NK-92 (cell line): ENCODE measurements around the gene OR2M3.
"Not testable (repeated sequence)": the region's sequence is repeated elsewhere in the genome, so short reads cannot be mapped to it uniquely, and the experiment has no call there.

ENCODE experiments used
- DNase-seq: peaks from one replicate; lab custom pipeline; 2025; ENCODE audit not compliant: unreplicated experiment; lab: John Stamatoyannopoulos, UW

The OR2M3 gene, protein sequence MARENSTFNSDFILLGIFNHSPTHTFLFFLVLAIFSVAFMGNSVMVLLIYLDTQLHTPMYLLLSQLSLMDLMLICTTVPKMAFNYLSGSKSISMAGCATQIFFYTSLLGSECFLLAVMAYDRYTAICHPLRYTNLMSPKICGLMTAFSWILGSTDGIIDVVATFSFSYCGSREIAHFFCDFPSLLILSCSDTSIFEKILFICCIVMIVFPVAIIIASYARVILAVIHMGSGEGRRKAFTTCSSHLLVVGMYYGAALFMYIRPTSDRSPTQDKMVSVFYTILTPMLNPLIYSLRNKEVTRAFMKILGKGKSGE

DNA sequence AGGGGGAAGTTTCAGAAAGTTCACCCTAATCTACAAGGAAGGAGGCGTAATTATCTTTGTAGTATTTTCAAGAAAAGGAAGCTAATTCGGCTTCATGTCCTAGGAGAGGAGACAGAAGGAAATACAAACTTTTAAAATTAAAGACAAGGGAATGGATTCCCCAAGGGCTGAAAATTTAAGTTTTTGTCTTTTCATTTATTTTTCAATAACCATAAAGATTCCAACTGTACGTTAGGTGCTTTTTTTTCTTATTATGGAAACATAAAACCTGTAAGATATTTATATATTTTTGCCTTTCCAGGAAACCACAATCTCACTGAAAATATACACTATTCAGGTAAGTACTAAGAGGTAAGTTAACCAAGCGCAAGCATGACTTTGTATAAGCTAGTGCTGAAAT, at the start of gene OR2M3:
OR2M3 (plus strand) TSS at position 301 of the 400 bp plus-strand sequence. CDS start 5,803 bp downstream, outside the sequence.
- DNase-seq: no peak

DNA sequence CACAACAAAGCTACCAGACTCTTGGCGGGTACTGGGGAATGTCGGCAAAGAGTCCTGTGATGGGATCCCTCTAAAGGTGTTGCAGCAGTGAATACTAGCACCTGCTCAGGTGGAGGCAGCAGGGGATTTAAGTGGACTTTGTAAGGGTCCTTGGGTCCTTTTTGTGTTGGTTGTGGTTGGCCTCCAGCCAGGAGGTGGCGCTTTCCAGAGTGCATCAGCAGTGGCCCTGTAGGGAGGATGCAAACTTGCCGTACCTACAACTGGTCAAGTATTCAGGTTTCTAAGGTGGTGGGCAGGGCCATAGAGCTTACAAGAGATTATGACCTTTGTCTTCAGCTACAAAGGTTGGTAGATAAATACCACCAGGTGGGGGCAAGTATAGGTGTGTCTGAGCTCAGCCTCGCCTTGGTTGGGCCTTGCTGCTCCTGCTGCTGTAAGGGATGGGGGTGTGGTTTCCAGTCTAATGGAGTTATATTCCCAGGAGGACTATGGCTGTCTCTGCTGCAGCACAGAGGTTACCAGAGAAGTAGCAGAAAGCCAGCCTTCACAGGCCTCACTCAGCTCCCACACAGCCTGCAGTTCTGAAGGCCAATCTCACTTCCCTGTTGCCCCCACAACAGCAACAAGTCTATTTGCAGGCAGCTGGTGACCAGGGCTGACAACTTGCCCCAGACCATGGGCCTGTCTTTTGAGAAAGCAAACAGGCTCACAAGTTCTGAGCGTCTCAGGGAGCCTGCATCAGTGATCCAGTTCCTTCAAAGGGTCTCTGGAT, 44.8 kb upstream of the OR2M3 start:
- no peak for DNase-seq

DNA sequence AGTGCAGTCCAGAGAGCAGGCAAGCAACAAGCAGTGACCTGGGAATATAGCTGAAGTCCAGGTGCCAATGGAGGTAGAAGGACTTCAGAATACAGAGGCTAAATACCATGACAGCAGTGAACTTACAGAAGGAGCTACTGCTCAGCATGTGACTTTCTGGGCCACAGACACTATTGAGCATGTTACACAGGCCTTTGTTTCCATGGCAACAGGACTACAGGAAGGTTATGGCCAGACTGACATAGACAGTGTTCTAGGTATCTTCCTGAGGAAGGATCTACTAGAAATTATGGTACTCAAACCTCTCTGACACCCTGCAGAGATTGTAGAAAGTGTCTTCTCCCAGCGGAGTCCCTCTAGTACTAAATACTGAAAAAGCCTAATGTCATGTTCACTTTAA, 41.1 kb upstream of the OR2M3 start:
- DNase-seq: no peak

DNA sequence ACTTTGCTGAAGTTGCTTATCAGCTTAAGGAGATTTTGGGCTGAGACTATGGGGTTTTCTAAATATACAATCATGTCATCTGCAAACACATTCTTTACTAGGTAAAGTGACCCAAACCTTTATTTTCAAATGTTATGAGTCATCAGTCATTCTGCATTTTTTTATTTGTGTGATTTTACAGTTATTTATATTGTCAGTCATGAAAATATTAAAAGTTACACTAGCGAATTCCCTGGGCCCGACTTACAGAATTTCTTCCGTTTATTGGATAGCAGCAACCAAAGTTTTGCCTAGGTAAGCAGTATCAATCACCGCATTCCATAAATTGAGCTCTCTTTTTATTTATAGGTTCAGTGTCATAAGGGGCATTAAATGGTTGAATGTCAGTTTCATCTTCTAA, 38.3 kb upstream of the OR2M3 start:
- no peak for DNase-seq

DNA sequence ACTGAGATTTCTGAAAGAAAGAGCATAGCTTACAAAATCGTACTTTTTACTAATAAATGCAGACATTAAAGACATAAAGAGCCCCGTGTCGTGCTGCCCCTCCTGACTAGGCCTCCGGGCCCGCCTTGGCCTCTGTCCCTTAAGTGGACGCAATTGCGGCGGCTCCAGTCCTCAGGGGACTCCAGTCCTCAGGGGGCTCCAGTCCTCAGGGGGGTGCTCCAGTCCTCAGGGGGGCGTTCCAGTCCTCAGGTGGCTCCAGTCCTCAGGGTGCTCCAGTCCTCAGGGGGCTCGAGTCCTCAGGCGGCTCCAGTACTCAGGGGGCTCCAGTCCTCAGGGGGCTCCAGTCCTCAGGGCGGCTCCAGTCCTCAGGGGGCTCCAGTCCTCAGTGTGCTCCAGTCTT, 33.0 kb upstream of the OR2M3 start:
- DNase-seq: no peak

DNA sequence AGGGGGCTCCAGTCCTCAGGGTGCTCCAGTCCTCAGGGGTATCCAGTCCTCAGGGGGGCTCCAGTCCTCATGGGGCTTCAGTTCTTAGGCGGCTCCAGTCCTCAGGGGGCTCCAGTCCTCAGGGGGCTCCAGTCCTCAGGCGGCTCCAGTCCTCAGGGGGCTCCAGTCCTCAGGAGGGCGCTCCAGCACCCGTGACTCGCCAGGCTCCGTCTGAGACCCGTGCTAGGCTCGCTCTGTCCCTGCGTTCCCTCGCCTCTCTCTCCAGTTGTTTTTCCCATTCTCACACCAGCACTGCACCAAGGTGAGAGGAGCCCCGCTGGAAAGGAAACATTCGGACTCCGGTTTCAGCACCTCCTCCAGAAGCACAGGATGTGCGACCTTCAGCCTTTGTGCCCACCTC, 31.9 kb upstream of the OR2M3 start:
- no peak for DNase-seq

DNA sequence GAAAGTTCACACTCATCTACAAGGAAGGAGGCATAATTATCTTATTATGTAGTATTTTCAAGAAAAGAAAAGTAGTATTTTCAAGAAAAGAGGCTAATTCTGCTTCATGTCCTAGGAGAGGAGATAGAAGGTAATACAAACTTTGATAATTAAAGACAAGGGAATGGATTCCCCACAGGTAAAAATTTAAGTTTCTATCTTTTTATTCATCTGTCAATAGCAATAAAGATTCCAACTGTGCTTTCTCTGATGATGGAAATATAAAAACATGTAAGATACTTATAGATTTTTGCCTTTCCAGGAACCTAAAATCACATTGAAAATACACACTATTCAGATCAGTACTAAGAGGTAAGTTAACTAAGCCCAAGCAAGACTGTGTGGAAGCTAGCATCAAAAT, 22.5 kb upstream of the OR2M3 start, which contains the start of gene OR2M2:
OR2M2 (plus strand) TSS at position 301 of the 400 bp plus-strand sequence. CDS start 5,165 bp downstream, outside the sequence.
- DNase-seq: no peak

DNA sequence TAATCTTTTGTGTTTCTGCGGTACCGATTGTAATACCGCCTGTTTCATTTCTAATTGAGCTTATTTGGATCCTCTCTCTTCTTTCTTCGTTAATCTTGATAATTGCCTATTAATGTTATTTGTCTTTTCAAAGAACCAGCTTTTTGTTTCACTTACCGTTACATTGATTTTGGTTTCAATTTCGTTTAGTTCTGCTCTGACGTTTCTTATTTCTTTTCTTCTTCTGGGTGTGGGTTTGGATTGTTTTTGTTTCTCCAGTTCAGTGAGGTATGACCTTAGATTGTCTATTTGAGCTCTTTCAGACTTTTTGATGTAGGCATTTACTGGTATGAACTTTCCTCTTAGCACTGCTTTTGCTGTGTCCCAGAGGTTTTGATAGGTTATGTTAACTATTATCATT, 13.1 kb upstream of the OR2M3 start:
- no peak for DNase-seq

DNA sequence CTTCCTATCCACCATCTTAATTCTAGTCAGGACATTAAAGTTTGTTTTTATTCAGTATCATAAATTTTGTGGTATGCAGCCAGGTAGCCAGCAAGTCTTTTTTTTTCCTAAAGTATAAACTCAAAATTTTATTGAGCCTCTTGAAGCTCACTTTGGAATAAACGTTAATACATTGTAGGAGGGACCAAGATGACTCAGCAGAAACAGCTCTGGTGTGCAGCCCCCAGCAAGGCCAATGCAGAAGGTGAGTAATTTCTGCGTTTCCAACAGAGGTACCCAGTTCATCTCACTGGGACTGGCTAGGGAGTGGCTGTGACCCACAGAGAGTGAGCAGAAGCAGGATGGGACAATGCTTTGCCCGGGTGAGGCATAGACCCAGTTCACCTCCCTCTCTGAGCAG, 9.7 kb upstream of the OR2M3 start:
- no peak for DNase-seq

DNA sequence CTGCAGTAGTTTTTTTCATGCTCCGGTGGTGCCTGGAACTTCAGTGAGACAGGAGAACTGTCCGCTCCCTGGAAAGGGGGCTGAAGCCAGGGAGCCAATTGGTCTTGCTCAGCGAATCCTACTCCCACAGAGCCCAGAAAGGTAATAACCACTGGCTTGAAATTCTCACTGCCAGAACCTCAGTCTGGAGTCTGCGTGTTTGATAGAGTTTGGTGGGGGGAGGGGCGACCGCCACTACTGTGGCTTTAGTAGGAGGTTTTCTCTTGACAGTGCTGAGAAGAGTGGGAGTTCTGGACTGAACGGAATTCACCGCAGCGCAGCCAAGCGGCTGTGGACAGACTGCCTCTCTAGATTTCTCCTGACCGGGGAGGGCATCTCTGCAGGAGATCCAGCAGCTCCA, 8.0 kb upstream of the OR2M3 start:
- DNase-seq: no peak

DNA sequence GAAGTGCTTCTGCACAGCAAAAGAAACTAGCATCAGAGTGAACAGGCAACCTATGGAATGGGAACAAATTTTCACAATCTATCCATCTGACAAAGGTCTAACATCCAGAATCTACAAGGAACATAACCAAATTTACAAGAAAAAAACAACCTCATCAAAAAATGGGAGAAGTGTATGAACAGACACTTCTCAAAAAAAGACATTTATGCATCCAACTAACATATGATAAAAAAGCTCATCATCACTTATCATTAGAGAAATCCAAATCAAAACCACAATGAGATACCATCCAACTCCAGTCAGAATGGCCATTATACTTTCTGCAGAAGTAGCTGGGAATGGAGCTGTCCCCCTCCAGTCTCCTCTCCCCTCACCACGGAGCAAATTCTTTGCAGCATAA, 2.9 kb upstream of the OR2M3 start:
- no peak for DNase-seq

DNA sequence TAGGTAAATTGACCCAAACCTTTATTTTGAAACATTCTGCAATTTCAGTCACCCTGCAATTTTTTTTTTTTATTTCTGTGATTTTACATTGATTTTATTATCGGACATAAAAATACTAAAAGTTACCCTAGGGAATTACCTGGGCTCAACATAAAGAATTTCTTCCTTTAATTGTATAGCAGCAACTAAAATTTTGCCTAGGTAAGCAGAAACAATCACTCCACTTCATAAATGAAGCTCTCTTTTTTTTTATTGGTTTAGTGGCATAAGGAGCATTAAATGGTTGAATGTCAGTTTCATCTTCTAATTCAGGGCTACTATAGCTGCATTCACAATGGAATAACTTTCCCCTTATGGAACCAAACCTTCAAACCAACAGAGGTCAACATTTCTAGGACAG, 18.8 kb downstream of the OR2M3 start:
- DNase-seq: no peak

DNA sequence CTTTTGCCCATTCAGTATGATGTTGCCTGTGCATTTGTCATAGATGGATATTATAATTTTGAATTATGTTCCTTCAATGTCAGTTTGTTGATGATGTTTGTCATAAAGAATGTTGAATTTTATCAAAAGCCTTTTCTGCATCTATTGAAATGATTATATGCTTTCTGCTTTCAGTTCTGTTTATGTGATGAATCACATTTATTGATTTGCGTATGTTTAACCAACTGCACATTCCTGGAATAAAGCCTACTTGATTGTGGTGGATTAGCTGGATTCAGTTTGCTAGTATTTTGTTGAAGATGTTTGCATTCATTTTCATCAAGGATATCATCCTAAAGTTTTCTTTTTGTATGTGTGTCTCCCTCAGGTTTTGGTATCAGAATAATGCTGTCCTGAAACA, 28.5 kb downstream of the OR2M3 start:
- DNase-seq: no peak

DNA sequence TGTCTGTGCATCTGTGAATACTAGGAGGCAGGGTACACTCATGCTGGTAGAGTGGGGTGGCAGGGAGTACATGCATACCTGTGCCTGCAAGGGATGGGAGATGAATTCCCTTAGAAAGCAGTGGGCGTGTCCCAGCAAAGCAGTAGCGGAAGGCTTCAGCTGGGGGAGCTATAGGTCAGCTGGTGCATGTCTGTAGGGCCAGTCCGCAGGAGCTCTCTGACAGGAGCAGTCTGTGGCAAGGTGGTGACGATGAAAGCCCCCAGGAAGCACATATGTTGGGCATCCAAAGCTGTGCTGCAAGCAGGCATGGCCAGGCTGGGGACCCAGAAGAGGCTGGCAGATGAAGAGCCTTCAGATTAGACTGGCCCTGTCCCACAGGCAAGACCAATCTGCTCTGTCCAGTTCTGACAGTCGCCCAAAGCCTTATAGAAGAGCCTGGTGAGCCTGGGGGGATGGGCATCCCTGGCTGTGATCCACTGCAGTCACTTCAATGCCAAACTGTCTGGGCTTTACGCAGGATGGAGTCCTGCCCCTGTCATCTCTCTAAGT, 32.4 kb downstream of the OR2M3 start:
- no peak for DNase-seq

DNA sequence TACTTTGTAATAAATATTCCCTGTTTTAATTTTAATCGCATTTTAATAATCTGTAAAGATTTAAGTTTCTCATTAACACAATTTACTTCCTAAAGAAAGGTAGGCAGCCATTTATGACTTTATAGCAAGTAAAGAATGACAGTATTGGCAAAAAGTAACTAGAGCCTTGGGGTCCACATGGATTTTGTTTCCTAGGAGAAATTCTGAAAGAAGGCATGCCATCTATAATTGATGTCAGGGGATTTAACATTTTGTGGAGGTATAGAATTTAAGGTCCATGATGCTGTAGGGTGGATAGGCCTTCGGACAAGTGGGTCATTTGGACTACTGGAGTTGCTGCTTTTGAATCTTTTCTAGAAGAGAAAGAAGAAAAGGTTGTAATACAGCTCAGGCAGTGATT, 34.1 kb downstream of the OR2M3 start, which contains the start of gene OR2M4:
OR2M4 (plus strand) TSS at position 301 of the 400 bp plus-strand sequence. CDS start 7,512 bp downstream, outside the sequence.
- DNase-seq: no peak

DNA sequence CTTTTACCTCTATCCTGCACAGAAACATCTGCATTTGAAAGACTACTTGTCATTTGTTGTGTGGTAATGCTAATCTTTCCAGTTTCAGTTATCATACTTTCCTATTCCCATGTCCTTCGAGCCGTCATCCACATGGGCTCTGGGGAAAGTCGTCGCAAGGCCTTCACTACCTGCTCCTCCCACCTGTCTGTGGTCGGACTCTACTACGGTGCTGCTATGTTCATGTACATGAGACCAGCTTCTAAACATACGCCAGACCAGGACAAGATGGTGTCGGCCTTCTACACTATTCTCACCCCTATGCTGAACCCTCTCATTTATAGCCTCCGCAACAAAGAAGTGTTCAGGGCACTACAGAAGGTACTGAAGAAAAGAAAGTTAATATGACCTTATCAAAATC, 42.4 kb downstream of the OR2M3 start:
- DNase-seq: no peak

DNA sequence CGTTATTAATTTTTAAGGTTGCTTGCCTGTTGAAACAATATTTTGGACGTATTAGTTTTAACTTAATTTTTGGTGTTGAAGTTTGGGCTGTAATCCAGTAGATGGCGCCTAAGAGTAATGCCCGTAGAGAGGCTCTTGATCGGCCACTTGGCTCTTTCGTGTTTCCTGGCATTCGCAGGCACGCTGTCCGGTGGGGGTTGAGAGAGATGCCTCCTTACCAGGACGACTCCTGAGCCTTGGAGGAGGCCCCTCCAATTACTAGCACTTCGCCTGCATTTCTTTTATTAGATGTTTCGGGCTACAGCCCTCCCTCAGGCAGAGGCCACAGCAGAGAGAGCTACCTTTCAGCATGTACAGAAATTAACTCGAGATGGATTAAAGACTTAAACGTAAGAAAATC, 46.1 kb downstream of the OR2M3 start:
- no peak for DNase-seq

DNA sequence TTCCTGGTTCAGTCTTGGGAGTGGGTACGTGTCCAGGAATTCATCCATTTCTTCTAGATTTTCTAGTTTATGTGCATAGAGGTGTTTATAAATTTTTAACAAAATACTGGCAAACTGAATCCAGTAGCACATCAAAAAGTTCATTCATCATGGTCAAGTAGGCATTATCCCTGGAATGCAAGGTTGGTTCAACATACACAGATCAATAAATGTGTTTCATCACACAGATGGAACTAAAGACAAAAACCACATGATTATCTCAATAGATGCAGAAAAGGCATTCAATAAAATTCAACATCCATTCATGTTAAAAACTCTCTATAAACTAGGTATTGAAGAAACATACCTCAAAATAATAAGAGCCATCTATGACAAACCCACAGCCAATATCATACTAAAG, 62.2 kb downstream of the OR2M3 start:
- DNase-seq: not testable (repeated sequence)
